ENCODE measurements around the gene RNF220. TPM values are rescaled to one million over a fixed set of nuclear protein-coding genes. Genes with fewer than 3 reads are reported as not detected.

The RNF220 gene
- total RNA-seq, 4 donors from 2014 or later, result 22.0 to 94.3 (median 49.4) TPM

DNA sequence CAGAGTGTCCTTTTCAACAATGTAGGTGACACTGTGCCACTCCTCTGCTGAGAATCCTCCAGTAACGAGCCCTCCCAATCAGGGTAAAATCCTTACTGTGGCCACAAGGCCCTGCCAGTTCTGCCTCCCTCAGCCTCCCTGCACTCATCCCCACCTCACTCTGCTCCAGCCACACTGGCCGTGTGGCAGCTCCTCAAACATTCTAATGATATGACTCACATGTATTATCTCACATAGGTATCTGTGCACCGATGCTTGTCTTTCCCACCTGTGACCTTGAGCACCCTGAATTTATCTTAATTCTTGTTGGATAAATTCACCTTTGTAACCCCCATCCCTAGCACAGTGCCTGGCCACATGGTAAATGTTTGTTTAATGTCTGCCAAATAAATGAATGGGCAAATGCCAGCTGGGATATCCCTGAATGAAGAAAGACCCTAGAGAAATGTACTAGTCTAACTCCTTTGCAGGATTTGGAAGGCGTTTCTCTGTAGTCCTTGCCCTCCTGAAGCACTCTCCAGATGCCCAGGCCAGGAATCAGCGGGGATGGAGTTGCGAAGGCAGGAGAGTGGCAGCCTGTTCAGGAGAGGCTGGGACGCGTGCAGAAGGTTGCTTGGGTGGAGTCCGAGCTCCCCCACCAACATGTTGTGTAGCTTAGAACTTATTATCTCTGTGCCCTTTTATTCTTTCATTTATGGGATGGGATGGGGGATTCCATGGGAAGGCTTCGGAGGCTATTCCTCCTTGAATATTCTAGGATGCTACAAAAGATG lies 163.3 kb downstream of the RNF220 start:
- TF ChIP-seq, protein P1, sequence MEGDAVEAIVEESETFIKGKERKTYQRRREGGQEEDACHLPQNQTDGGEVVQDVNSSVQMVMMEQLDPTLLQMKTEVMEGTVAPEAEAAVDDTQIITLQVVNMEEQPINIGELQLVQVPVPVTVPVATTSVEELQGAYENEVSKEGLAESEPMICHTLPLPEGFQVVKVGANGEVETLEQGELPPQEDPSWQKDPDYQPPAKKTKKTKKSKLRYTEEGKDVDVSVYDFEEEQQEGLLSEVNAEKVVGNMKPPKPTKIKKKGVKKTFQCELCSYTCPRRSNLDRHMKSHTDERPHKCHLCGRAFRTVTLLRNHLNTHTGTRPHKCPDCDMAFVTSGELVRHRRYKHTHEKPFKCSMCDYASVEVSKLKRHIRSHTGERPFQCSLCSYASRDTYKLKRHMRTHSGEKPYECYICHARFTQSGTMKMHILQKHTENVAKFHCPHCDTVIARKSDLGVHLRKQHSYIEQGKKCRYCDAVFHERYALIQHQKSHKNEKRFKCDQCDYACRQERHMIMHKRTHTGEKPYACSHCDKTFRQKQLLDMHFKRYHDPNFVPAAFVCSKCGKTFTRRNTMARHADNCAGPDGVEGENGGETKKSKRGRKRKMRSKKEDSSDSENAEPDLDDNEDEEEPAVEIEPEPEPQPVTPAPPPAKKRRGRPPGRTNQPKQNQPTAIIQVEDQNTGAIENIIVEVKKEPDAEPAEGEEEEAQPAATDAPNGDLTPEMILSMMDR (IDR thresholded peaks at IDR 0.05), result no peak
- TF ChIP-seq POLR2A (IDR thresholded peaks at IDR 0.05), result no peak
- DNase-seq, result no peak
- no peaks in the 10 kb centered on the region for H3K4me1 ChIP-seq
- no peaks in the 10 kb centered on the region for H3K27me3 ChIP-seq
- H3K4me3 ChIP-seq, result no peak overlapping the region
- H3K36me3 ChIP-seq, result no peaks in the 10 kb centered on the region
- H3K9me3 ChIP-seq, result no peaks in the 10 kb centered on the region
- no peak overlapping the region for H3K27ac ChIP-seq
- intact Hi-C loops (cut with DNase I; ENCODE audit: low total_unique reads), result no loop called here

DNA sequence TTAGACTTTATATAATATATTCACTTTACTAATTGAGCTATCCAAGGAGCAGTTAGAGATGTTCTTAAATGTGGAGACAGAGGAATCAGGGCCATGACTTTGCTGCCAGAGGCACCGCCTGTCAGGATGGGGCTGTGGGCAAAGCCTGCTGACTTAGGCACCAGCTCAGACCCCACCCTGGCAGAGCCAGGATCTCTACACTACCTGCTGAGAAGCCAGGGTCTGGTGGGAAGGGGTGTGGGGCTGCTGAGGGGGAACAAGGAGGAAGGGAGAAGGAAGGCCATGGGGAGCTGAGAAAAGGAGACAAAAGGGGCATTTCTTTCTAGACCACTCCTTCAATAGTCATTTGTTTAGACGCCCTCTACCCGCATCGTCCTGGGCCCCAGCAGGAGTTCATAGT lies 164.4 kb downstream of the RNF220 start:
- TF ChIP-seq, protein P1 (IDR thresholded peaks at IDR 0.05), result no peak
- TF ChIP-seq POLR2A (IDR thresholded peaks at IDR 0.05), result no peak
- no peak overlapping the region for H3K27ac ChIP-seq
- no peaks in the 10 kb centered on the region for H3K4me1 ChIP-seq
- H3K27me3 ChIP-seq, result no peaks in the 10 kb centered on the region
- H3K36me3 ChIP-seq, result no peaks in the 10 kb centered on the region
- DNase-seq, result no peak
- intact Hi-C loops (cut with DNase I; ENCODE audit: low total_unique reads), result no loop called here
- no peak overlapping the region for H3K4me3 ChIP-seq
- no peaks in the 10 kb centered on the region for H3K9me3 ChIP-seq

DNA sequence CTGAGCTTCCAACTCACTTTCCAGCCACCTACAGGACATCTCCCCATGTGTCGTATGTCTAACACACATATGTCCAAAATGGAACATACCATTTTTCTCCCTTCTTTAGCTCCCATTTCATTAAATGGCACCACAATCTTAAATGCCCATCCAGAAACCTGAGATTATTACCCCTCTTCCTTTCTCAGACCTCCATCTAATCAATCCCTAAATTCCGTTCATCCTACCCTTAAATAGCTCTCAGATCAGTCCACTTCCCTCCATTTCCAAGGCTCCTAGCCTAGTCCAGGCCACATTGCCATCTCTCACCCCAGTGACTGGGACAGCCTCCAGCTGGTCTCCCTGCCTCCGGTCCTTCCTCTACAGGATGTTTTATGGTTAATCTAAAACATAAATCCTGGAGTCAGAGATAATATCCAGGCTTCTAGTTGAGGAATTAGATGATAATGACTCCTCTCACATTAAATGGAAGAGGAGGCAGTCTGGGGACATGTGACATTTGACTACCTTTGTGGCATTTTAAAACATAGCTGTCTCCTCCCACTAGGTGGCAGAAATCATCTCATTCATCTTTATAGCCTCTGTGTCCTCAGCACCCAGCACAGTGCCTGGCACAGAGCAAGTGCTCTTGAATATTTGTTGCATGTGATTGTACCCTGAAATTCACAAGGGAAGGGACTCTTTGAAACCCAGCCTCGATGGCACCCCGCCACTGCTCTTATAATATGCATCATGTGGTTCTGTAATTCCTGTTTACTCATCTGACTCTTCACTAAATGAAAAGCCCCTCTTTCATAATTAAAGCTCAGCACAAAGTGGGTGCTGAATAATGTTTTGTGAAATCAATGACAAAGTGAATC lies 166.9 kb downstream of the RNF220 start:
- H3K27me3 ChIP-seq, result no peaks in the 10 kb centered on the region
- H3K9me3 ChIP-seq, result no peaks in the 10 kb centered on the region
- H3K27ac ChIP-seq, result no peak overlapping the region
- H3K4me3 ChIP-seq, result no peak overlapping the region
- no peaks in the 10 kb centered on the region for H3K36me3 ChIP-seq
- H3K4me1 ChIP-seq, result no peaks in the 10 kb centered on the region
- TF ChIP-seq, protein P1 (IDR thresholded peaks at IDR 0.05), result no peak
- TF ChIP-seq POLR2A (IDR thresholded peaks at IDR 0.05), result no peak
- intact Hi-C loops (cut with DNase I; ENCODE audit: low total_unique reads), result no loop called here
- no peak for DNase-seq

DNA sequence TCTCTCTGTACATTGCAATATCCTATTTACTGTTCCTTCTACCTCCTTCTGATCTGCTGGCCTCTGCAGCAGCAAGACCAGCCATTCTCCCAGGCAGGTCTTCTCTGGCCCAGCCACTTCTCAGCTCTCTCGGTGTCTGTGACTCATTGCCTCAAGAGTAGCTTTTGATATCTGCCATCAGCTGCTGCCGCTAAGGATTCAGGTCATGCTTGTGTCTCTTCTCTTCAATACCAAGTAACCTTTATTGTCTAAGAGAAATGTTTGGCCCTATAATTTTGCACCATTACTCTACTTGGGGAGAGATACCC lies 167.5 kb downstream of the RNF220 start:
- H3K27ac ChIP-seq, result no peak overlapping the region
- no peak overlapping the region for H3K4me3 ChIP-seq
- intact Hi-C loops (cut with DNase I; ENCODE audit: low total_unique reads), result no loop called here
- H3K9me3 ChIP-seq, result no peaks in the 10 kb centered on the region
- no peaks in the 10 kb centered on the region for H3K27me3 ChIP-seq
- H3K36me3 ChIP-seq, result no peaks in the 10 kb centered on the region
- TF ChIP-seq POLR2A (IDR thresholded peaks at IDR 0.05), result no peak
- TF ChIP-seq, protein P1 (IDR thresholded peaks at IDR 0.05), result no peak
- no peak for DNase-seq
- H3K4me1 ChIP-seq, result no peaks in the 10 kb centered on the region

DNA sequence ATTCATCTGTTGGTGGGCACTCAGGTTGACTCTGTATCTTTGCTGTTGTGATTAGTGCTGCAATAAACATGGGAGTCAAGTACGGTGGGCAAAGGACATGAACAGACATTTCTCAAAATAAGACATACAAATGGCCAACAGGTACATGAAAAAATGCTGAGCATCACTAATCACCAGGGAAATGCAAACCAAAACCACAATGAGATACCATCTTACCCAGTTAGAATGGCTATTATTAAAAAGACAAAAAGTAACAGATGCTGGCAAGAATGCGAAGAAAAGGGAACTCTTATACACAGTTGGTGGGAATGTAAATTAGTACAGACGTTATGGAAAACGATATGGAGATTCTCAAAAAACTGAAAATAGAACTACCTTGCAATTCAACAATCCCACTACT lies 170.3 kb downstream of the RNF220 start:
- no peak overlapping the region for H3K4me3 ChIP-seq
- no peak overlapping the region for H3K27ac ChIP-seq
- no peaks in the 10 kb centered on the region for H3K27me3 ChIP-seq
- no peak for DNase-seq
- TF ChIP-seq, protein P1 (IDR thresholded peaks at IDR 0.05), result no peak
- no peaks in the 10 kb centered on the region for H3K36me3 ChIP-seq
- intact Hi-C loops (cut with DNase I; ENCODE audit: low total_unique reads), result no loop called here
- no peaks in the 10 kb centered on the region for H3K4me1 ChIP-seq
- H3K9me3 ChIP-seq, result no peaks in the 10 kb centered on the region

All from uterus (tissue), 4 donors.